T1000 (cell line): Measurements from ENCODE around the gene STK32A.

ENCODE experiments used
- DNase-seq: peaks from one replicate; lab custom pipeline; 2025; ENCODE audit warnings: mixed read lengths; lab: John Stamatoyannopoulos, UW

The STK32A gene

DNA sequence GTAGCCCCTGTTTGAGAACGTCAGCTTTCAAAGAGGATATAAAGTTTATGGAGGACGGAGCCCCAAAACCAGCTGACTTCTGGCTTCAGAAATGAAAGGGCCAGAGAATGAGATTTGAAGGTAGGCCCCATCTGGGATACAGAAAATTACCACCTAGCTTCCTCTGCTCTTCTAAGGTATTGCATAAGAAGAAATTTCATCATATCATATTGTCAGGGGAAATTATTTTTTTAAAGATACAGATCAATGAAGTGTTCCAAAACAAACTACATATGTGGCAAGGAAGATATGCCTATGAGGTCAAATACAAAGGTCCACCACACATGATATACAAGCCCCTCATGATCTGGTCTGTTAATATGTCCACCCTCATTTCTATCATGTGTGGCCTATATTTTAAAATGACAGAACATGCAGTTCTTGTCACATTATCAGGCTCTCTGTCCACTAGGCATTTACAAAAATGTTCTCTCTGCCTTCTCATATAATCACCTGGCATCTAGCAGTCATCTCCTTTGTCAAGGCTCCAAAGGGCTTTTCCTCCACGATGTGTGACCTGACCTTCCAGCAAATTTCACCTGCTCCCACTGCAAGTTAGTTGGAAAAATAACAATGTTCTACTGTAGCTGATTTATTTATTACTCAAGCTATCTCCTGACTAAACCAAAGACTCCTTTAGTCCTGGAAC, 192.0 kb downstream of the STK32A start:
- no peak for DNase-seq

DNA sequence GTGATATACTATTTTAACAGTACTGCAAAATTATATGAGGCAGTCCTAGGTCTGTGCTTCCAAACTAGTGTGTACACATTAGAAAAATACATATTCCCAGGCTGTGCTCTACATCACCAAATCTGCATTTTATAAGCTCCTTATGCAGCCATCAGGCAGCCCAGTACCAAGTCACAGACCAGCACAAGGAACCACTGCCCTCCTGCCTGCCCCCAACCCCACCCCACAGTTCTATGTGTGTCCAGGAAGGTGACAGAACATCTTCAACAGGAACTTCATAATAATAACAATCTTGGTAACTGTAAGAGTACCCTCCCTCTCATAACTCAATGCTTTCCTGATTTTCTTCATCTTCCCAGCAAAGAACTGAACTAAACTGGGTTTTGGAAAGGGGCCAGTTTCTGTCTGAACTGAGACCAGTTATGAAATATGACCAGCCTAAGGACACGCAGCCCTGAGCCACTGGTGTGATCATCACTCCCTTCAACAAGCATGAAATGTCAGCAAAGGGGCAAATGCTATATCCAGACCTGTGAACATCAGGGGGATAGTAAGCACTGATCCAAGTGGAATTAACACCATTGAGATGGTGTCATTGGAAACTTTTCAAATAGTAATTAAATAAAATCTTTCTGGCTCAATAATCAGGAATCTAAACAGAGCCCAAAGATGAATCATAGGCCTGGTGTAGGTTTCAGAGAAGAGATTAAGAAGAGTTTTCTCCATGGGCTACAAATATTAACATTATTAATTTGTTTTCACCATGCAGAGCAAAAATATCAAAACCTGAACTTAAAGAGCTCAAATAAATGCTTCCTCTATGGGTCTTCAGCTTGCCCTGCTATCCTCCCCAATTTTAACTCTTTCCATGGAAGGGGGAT, 192.9 kb downstream of the STK32A start:
- DNase-seq = no peak

DNA sequence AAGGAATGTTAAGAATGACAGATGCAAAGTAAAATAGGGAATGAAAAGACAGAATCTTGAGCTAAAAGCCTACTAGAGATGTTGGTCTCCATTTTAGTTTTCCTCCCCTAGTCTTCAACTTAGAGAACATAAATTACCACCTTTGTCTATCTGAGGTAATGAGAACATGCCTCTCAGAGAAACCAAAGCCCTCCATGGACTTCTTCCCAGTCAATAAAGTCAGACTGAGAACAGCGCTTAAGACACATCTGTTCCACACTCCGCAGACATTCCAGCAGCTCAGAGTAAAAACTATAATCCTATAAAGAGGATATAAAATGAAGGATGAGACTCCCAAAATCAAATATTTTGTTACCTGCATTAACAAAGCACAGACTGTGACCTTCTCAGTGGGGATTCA, 195.8 kb downstream of the STK32A start:
- DNase-seq = no peak

DNA sequence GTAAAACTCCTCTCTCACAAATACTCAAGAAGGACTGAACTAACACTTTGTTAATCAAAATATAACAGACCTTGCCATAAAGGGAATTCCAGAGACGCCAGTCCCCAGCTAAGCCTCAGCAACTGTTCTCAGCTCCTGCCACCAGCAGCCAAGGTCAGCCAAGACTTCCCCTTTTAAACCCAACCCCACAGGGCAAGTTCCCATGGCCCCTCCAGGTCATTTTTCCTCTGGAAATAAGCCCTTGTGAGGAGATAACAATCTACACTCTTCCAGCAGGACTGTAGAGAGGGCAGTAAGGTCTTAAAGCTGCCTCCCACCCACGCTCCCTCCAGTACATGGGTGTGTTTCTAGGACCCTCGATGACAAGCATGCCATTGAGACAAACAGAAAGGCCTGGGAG, 196.8 kb downstream of the STK32A start:
- no peak for DNase-seq

DNA sequence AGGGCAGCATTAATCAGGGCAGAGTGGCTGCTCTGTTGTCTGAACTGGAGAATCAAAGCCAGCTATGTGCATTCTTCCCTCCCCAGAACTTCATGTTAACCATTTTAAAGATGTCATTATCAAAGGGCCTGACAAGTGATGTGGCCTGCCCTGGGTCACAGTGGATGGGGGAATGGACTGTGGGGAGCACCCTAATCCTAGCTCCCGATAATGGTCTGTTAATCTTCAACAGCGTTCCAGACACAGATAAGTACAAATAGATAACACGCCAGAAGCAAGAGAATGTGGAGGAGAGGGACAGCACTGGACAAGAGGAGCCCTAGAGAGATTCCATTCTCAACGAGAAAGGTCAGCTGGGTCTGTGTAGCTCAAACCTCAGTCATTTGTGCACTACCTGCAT, 197.5 kb downstream of the STK32A start:
- DNase-seq = no peak

DNA sequence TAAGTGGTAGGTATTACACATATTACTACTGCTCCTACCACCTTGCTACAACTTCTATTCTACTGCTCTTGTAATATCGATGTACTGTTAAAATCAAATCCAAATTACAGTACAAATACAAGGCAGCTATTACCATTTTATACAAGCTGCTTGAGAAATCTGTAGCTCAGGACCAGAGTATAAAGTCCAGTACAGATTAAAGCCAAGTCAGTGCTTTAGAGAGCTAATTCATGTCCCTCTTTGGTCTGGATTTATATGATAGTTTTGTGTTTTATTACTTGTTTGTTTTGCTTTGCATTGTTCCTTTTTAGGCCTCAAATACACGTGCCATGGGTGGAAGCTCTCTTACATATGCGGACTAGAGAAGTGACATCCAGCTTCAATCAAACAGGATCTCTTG, 199.2 kb downstream of the STK32A start:
- DNase-seq = no peak

DNA sequence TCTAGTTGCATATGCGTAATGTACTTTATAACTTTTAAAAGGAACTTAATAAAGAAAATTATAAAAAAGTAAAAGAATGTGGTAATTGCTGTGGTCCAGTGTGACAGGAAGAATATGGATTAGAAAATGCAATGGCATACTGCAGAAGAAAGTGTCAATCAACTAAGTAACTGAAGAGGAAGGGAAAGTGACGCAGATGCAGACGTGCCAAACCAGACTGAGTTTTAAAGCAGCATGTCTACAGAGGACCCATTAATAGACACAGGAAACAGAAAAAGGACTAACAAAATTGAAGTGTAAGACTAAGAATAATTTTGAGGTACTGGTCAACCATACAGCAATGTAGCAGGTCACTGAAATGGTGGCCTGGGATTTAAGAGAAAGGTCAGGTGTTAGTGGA, 201.8 kb downstream of the STK32A start:
- no peak for DNase-seq

DNA sequence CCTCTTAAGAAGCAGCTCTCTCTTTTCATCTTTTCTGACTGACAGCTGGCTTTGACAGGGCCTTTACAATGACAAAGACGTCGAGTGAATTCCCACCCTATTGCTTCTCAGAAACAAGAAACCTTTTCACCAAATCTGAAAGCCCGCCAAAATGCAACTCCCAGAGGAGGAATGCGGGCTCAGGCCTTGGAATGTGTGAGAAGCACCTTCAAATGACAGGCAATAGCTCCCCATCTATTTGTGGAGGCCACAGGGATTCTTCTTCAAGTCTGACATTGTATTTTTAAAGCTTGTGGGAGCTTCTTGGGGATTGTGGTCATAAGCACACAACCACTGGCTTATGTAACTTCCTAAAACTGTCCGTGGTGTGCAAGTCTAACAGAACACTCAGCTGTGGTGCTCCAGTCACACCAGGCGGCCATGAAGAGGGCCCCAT, 202.4 kb downstream of the STK32A start:
- no peak for DNase-seq
